GM19043 (cell line): Measurements from ENCODE around the gene MYRIP.
"Not testable (repeated sequence)": the region's sequence is repeated elsewhere in the genome, so short reads cannot be mapped to it uniquely, and the experiment has no call there.

ENCODE experiments used
- ATAC-seq: cut with Tn5 transposase; IDR thresholded peaks from one replicate; pipeline ENCODE4 v1.9.1; 2021; ENCODE audit warnings: low read depth; ENCODE audit not compliant: unreplicated experiment

The MYRIP gene

DNA sequence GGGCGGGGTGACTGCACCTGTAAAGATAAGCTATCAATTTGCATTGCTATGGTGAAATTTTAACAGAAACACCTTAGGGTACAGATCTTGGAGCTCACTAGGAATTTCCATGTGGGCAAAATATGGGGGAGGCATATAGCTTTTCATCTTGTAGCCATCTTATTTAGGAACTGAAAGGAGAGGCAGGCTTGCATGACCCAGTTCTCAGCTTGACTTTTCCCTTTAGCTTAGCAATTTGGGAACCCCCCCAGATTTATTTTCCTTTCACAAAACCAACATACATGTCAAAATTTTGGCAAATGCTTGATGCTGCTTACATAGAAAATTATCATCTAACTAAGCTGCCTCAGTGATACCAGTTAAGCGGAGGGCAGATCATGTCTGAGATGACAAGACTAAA is 445.1 kb downstream of the MYRIP start:
- ATAC-seq, result no peak

DNA sequence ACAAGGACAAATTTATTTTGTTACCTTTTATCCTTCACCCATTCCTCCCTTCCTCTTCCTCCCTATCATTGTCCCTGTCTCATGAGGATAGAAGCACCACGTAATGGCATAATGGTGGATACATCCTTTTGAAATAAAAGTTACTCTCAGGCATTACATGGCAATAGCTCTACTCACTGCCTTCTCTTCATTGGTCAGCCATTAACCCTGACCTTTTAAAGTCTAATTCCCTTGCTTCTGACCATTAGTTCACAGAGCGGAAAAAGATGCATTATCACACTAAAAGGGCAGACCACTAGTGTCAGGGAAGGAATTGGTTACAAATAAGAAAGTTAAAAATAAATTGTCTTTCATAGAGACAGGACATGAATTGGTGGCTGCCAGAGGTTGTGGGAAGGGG is 445.5 kb downstream of the MYRIP start:
- no peak for ATAC-seq

DNA sequence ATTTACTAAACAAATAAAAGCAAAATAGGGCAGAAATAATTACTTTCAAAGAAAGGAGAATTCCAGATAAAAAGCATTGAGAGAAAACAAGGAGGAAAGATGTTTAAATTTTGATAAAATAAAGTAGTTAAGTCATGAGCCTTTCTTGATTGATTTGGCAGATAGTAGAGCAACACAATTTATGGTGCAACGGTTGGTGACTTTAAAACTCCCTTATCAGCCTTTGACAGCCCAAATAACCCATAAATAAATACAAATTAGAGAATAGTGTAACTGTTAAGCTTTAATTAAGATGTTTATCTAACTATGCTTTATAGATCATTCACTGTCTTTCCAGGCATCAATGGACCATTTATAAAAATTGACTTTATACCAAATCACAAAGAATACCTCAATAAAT is 446.1 kb downstream of the MYRIP start:
- no peak for ATAC-seq

DNA sequence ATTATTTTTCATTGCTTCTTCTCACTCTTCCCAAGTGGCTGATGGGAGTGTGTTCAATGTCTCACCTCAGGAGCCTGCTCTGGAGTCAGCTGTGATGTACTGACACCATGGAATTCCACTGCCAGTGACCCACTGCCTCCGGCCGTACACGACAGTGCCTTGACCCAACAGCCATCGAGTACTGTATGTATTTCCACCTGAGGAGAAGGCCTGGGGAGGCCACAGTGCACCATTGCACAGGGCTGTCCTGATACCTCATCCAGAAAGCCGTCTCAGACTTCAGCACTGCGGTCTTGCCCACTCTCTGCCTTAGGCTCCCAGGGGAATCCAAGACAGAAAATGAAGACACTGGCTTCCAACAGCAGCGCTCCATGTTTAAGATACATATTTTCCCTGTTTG is 448.7 kb downstream of the MYRIP start:
- no peak for ATAC-seq

DNA sequence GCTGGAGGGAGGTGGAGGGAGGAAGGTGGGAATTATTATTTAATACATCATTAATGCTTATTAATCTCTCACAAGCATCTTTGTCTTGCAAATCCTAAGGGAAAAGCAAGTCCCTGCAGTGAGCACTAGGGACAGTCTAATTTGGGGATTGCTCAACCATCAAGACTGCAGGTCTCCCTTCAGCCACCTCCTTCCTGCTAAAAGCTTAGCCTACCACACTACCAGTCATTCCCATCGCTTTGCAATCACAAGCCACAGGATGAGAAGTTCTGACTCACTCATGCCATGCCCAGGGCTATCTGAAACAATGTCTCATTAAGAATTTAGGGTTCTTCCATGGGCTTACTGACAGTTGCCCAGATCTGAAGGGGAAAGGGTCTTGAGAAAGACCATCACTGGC is 449.1 kb downstream of the MYRIP start:
- no peak for ATAC-seq

DNA sequence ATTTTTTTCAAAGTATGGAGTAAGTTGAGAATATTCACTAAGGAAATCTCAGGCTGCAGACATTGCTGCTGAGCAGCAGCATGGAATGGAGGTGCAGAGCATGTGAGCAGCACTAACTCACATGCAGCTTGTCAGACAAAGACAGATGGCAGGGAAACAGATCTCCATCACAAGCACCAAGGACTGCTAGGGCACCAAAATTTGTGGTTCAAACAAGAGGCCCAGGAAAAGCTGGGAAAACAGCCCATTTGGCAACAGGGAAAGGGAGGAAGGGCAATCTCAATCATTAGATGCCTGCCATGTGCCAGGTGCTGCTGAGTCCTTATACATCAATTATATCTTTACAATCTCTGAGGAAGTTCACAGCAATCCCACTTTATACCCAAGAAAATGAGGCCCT is 452.9 kb downstream of the MYRIP start:
- ATAC-seq, result no peak

DNA sequence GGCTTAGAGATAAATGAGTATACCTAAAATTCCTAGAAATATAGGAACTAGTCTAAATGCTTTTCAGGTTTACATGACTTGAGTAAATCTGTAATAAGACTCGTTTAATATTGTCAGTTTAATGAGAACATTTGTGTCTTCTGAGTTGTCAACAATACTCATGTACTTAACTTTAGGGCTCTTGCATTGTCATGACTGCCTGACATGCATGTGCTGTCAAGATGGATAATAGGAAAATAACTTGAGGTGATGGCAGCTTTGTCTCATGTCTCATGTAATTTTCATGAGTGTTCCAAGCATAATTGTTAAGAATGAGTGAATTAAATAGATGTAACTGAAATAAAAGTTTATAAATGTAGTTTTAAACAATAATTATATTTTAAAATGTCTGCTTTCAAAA is 455.0 kb downstream of the MYRIP start:
- no peak for ATAC-seq

DNA sequence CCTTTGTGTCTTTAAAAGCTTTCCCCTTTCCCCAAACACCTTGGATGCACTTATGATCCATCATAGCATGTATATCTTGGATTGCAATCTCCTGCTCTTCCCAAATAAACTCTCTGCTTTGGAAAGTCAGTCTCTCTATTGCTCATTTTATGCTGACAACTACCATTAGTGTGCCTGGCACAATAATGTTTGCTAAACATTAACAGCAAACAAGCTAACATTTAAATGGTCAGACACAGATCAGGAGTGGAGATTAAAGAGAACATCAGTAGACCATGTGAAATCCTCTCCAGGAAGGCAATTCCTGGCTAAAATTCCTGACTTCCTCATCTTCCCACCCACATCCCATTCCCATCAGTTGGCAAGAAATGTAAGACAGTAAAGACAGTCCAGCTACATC is 455.8 kb downstream of the MYRIP start:
- no peak for ATAC-seq

DNA sequence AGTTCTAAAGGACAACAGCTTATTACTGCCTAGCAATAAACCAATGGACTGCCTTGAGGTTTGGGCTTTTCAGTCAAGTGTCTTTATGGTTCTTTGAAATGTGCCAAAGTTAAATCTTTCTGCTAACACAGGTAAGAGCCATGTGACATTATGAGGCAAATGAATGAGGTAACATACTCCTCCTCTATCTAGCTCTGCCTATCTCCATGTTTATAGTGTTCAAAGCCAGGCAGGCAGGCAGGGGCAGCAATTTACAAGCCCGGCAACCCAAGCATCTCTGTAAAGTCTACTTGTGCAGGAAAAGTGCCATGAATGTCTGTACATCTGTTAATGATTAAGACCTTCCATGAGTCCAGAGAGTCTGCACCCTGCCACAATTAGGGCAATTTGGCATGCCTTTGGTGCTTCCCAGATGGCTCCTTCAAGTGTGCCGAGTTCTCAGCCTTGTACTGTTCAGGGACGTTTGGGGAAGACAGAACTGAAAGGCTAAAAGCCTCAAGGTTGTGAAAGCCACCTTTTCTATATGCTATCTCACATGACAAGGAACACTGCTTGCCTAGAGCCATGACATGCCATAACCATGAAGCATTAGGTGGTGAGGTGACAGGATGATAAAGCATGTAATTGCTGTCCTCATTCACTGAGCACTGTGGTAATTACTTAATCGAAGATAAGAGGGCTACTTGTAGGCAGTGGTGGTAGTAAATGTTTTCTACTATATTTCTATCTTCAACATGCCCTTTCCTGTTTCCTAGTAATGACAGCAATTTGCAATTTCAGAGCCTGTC is 458.7 kb downstream of the MYRIP start:
- no peak for ATAC-seq

DNA sequence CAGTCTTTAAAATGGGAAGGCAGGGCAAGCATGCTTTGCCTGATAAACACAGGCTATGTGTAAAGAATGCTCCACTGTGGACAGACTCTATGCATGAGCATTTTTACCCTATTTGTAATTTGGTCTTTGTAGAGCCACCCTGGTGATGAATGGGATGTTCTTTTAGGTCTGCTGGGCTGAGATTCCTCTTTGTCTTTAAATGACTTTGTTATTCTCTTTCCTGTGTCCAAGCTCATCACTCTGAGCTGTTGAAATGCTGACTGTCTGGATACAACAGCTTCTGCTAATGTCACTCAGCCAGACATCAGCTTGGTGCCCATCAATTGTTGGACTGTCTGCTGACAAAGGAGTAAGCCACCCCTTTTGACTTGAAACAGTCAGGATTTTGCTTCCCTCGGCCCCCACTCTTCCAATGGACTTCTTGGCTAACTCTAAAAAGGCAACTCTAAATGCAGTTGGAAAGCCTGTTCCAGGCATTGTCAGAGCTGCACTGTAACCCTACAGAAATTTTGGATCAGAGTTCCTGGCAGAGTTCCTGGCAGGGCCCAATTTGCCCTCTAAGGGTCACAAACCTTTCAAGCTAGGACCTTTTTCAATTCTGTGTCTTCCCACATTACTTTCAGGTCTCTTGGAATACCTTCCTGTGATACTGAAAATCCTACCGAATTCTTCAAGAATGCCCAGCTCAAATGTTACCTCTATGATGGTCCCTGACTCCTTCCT is 459.6 kb downstream of the MYRIP start:
- no peak for ATAC-seq

DNA sequence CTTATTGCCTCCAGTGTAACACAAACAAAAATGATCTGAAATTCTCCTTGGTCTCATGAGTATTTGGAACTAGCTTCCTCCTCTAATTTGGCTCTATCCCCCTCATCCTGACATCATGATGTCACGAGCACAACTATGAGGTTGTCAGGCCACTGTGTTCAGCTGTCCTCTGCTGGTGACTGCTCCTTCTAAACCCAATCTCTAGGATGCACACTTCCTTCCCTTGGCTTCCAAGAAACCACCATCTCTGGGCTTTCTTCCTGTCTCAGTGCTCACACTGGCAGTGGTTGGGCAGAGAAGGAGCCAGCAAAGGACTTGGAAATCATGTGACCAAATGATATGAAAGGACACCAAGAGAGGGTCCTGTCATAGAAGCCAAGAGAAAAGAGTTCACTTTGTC is 469.4 kb downstream of the MYRIP start:
- ATAC-seq, result no peak

DNA sequence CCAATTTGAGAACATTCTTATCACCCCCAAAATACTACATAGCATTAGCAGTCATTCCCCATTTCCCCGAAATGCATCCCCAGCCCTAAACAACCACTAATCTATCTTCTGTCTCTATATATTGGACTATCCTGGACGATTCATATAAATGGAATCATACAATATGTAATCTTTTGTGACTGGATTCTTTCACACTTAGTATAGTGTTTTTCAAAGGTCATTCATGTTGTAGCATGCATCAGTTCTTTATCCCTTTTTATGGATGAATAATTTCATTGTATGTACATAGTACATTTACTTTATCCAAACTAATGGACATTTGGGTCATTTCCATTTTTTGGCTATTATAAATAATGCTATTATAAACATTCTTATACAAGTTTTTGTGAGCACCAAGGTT is 472.6 kb downstream of the MYRIP start:
- ATAC-seq, result no peak

DNA sequence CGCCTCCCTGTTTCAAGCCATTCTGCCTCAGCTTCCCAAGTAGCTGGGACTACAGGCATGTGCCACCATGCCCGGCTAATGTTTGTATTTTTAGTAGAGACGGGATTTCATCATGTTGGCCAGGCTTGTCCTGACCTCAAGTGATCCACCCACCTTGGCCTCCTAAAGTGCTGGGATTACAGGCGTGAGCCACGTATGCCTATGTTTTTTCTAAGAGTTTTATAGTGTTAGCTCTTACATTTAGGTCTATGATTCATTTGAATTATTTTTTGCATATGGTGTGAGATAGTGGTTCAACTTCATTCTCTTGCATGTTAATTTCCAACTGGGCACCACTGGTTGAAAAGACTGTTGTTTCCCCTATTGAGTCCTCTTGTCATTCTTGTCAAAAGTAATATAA is 473.6 kb downstream of the MYRIP start:
- ATAC-seq, result not testable (repeated sequence)

DNA sequence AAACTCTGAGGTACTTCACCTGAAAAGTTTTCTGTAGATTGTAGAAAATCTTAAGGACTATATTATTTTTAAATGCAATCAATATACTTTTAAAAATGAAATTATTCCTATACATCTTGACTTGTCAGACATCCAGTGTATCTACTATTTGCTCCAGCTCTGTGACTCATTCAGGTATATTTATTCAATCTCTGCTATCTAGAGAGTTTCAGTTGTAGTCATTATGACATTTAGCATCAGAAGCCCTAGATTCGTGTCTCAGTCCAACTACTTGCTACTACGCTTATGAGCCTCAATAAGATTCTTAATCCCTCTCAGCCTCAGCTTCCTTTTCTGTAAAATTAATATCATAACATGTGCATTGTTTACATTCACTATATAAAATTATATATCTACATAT is 477.8 kb downstream of the MYRIP start:
- ATAC-seq, result no peak

DNA sequence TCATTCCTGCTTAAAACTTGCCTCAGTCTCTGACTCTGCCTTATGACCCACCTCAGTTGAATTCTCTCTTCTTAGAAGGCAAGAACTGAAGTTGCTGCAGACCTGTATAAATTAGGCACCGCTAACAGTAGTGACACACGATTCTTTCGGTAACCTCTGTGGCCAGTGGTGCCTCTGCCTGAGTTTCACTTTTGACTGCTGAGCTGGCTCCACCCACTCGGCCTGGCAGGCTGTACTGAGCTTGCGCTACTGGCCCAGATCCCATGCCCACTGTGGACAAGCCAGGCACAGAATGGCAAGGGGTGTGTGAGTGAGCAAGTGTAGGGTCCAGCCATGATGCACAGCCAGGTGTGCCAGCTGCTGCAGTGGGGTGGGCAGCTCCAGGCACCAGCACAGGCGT is 481.0 kb downstream of the MYRIP start:
- no peak for ATAC-seq

DNA sequence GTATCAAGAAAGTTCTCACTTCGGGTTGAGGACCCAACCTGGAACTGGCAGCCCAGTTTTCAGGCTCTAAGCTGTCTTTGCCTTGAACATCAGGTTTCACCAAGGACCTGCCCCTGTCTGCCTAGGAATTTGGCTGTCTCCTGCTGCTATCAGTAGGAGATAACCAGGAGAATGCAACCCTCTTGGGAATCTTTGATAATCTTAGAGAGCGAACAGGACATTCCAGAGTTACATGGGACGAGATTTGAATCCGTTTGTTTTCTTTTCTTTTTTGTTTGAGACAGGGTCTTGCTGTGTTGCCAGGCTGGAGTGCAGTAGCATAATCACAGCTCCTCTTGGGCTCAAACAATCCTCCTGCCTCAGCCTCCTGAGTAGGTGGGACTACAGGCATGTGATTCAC is 482.1 kb downstream of the MYRIP start:
- ATAC-seq, result no peak

DNA sequence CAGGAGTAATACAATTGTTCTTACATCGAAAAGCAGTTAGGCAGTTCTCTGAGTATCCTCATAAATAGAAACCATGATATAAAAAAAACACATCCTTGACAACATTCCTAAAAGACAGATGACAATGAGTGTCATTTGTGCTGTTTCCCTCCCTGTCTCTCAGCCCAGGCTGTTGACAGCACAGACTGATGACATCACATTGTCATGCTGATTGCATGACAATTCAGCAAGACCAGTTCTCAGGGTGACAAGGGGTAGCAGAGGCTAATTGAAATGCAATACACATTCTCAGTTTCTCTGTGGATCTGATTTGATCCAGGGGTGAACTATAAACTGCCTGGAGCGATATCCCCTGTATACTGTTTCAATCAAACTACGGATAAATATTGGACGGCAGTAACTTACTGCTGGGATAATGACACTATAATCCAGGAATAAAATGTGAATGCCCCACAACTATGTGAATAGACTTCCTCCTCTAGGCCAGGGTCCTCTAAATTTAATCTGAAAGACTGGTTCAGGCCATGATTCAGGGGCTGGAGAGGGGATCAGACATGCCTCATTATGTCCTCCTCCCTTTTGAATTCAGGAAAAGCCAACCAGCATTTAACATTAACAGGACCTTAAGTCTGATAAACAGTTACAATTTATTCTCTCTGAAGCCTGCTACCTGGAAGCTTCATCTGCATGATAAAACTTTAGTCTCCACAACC is 483.4 kb downstream of the MYRIP start:
- no peak for ATAC-seq

DNA sequence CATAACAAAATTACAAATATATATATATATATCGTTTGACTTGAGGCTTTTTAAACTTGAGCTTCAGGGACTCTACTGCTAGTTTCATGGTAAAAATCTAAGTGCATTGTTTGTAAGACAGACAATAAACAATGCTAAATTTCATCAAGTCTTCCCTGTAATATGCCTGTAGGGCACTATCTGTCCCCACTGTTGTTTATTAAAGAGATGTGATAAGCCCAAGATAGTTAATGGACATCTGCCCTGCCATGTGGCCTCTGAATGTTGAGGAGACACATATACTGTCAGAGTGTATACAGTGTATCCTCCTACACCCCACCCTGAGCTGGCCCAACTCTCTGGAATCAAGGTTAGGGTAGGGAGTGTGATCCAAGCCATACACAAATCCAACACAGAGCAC is 485.0 kb downstream of the MYRIP start:
- ATAC-seq, result no peak

DNA sequence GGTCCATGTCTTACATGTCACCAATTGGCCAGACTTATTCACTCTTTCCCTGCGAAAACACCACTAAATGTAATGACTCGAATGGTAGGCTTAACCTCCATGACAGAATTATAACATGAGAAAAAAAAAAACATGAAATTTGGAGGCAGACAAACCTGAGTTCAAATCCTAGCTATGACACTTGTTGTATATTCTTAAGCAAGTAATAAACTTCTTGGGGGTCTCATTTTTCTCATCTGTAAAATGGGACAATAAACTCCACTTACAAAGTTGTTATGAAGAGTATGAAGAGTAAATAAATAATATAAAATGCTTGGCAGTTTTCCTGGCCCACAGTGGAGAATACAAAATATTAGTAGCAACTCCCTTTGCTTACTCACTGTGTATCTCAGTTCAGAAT is 488.7 kb downstream of the MYRIP start:
- ATAC-seq, result no peak

DNA sequence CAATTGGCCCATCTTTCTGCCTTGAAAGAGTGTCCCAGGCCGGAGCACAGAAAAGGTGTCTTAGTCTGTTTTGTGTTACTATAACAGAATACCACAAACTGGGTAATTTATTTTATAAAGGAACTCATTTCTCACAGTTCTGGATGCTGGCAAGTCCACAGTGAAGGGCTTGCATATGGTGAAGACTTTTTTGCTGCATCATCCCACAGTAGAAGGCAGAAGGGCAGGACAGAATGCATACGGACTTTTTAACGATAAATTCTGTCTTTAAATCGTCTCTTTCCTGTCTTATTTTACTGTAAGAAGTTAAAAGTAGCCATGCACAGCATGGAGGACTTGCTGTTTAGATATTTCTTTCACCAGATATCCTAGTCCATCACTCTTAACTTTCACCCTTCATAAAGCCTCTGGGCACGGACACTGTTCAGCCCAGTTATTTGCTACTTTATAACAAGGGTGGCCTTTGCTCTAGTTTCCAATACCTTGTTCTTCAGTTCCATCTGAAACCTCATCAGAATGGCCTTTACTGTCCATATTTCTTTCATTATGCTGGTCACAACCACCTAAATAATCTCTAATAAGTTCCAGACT is 489.8 kb downstream of the MYRIP start:
- no peak for ATAC-seq

DNA sequence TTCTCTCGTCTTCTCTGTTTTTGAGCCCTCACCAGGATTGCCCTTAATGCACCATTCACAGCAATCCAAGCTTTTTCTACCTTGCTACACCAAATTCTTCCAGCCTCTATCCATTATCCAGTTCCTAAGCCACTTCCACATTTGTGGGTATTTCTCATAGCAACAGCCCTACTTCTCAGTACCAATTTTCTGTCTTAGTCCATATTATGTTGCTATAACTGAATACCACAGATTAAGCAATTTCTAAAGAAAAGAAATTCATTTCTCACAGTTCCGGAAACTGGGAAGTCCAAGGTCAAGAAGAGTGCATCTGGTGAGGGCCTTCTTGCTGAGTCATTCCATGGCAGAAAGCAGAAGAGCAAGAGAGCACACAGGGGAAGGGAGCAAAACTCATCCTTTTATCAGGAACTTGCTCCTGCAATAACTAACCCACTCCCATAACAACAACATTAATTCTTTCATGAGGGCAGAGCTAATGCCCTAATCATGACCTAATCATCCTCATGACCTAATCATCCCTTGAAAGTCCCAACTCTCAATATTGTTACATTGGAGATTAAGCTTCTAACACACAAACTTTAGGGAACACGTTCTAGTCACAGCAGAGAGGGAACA is 490.4 kb downstream of the MYRIP start:
- ATAC-seq, result no peak
